MG63 (cell line): ENCODE data around the gene GUSB. TPM values are rescaled to one million over a fixed set of nuclear protein-coding genes. Genes with fewer than 3 reads are reported as not detected.

ENCODE experiments used
- total RNA-seq: library from RNA; depleted of rRNA; stranded (reverse); fragments of >200 nt; shearing (Covaris generic); gene quantifications from 2 replicates; pipeline ENCODE4 v1.2.3, GENCODE V29; 2014; ENCODE audit warnings: low replicate concordance; rRNA removed

Gene GUSB
- total RNA-seq, 1 experiment from 2014 or later = 27.0 TPM

Other genes starting within 250 kb of the GUSB start
- gene VKORC1L1, start 109.1 kb downstream of the GUSB start, total RNA-seq = 1.7 and 3.0 TPM in 2 replicates
- 18.4 and 31.4 TPM in 2 replicates for gene ASL, start 93.6 kb upstream of the GUSB start, total RNA-seq
- gene CRCP, start 132.6 kb upstream of the GUSB start, total RNA-seq = 35.9 and 66.9 TPM in 2 replicates
- gene TPST1, start 223.1 kb upstream of the GUSB start, total RNA-seq = 26.0 and 30.1 TPM in 2 replicates